Panc1 (cell line): ENCODE data around the gene S100A7. TPM values are rescaled to one million over a fixed set of nuclear protein-coding genes. Genes with fewer than 3 reads are reported as not detected.
"Not testable (repeated sequence)": the region's sequence is repeated elsewhere in the genome, so short reads cannot be mapped to it uniquely, and the experiment has no call there.

ENCODE experiments used
- ATAC-seq: fragments of 200-7000 bp; cut with Tn5 transposase; 2 replicates; pipeline ENCODE4 v1.9.1; 2020; ENCODE audit warnings: mild to moderate bottlenecking, moderate library complexity
- BruUV-seq: library from RNA; stranded (reverse); fragments of 400-500 nt; replicated peaks from 2 replicates; lab custom pipeline; 2021; lab: Mats Ljungman, UMichigan
- CTCF ChIA-PET: fragments of 300-600 bp; sonication (Branson Sonifier 250); formaldehyde crosslinking; loops from one replicate; lab custom pipeline; 2022; ENCODE audit warnings: antibody characterized with exemption; lab: Charles Lee
- POLR2A ChIA-PET: fragments of 300-600 bp; sonication (Branson Sonifier 250); formaldehyde crosslinking; loops from one replicate; lab custom pipeline; 2022; ENCODE audit warnings: antibody characterized with exemption; lab: Charles Lee
- DNase-seq: peaks from one replicate; pipeline ENCODE4 v3.0.0-alpha.2; 2010; ENCODE audit warnings: low read depth, low spot score
- H3K27ac ChIP-seq: 2 replicates; pipeline ENCODE4 v1.5.1; 2011; ENCODE audit warnings: mild to moderate bottlenecking, low read length, inconsistent platforms
- H3K27me3 ChIP-seq: fragments of 200-500 bp; sonication (Bioruptor generic); 2 replicates; pipeline ENCODE4 v1.6.0; 2014; ENCODE audit warnings: low read length, inconsistent platforms; ENCODE audit not compliant: control insufficient read depth, insufficient read depth
- H3K36me3 ChIP-seq: fragments of 200-500 bp; sonication (Bioruptor generic); 2 replicates; pipeline ENCODE4 v1.5.1; 2014; ENCODE audit warnings: inconsistent platforms, mild to moderate bottlenecking, low read length, moderate library complexity; ENCODE audit not compliant: control insufficient read depth, insufficient read depth
- H3K4me1 ChIP-seq: 2 replicates; pipeline ENCODE4 v1.5.1; 2011; ENCODE audit warnings: inconsistent platforms, mild to moderate bottlenecking, low read length, moderate library complexity; ENCODE audit not compliant: control insufficient read depth, insufficient read depth
- H3K4me3 ChIP-seq, 2 experiments: 2 replicates each; pipeline ENCODE4 v1.5.1; 2011 to 2012; ENCODE audit warnings: low read depth in 2 of 2, low read length in 2 of 2, mild to moderate bottlenecking in 2 of 2, inconsistent platforms in 1 of 2, moderate library complexity in 1 of 2
- H3K9me3 ChIP-seq: fragments of 200-500 bp; sonication (Bioruptor generic); 2 replicates; pipeline ENCODE4 v1.5.1; 2014; ENCODE audit warnings: low read depth, mild to moderate bottlenecking, inconsistent platforms, low read length, moderate library complexity; ENCODE audit not compliant: control insufficient read depth, insufficient read depth
- POLR2AphosphoS5 ChIP-seq: IDR thresholded peaks from 2 replicates; pipeline ENCODE4 v1.6.1; 2012; ENCODE audit warnings: mild to moderate bottlenecking, low read depth, low read length, moderate library complexity
- SIN3A ChIP-seq: IDR thresholded peaks from 2 replicates; pipeline ENCODE4 v1.6.1; 2012; ENCODE audit warnings: low read depth, mild to moderate bottlenecking, low read length, moderate library complexity, borderline replicate concordance; ENCODE audit not compliant: insufficient read depth
- TCF7L2 ChIP-seq: IDR thresholded peaks from 2 replicates; pipeline ENCODE4 v1.6.1; 2011; ENCODE audit warnings: mild to moderate bottlenecking, low read depth, low read length, inconsistent platforms
- in situ Hi-C: cut with HindIII; loops from 2 replicates; pipeline ENCODE4 v1.10.0; 2016; ENCODE audit warnings: low sequenced_read_pairs, low pct_unique_long_range_greater_than_20kb
- intact Hi-C: fragments of 100-400 bp; cut with micrococcal nuclease; formaldehyde crosslinking; loops from one replicate; pipeline ENCODE4 v1.10.0; 2022; ENCODE audit not compliant: unreplicated experiment
- total RNA-seq: library from RNA; stranded (reverse); gene quantifications from one replicate; pipeline ENCODE4 v1.2.1, GENCODE V29; 2021; ENCODE audit not compliant: unreplicated experiment
- TF ChIP-seq, protein P1 (sequence below): fragments of 450-650 bp; IDR thresholded peaks from 2 replicates; pipeline ENCODE4 v1.5.1; 2017; ENCODE audit warnings: mild to moderate bottlenecking
- TF ChIP-seq, protein P2 (sequence below), 2 experiments: IDR thresholded peaks; 2 replicates each; pipeline ENCODE4 v1.6.1; 2011 to 2012; ENCODE audit warnings: low read depth in 2 of 2, control low read depth in 1 of 2, low read length in 1 of 2, mild to moderate bottlenecking in 1 of 2, moderate library complexity in 1 of 2; ENCODE audit not compliant: insufficient read depth in 1 of 2

The S100A7 gene
- total RNA-seq, 1 experiment from 2014 or later: not detected

- in situ Hi-C loops: no loop called here
- Histone ChIP-seq H3K36me3 (no peaks in the 10 kb centered on the region), H3K27me3 (no peaks in the 10 kb centered on the region), H3K4me3 (no peak overlapping the region), H3K4me1 (no peaks in the 10 kb centered on the region), H3K27ac (no peak overlapping the region), H3K9me3 (no peaks in the 10 kb centered on the region)
- ChIA-PET CTCF (no interaction called here), POLR2A (no interaction called here)
- no TSS peak for BruUV-seq
- TF ChIP-seq SIN3A (no peak), POLR2AphosphoS5 (no peak), TCF7L2 (no peak)
- TF ChIP-seq, protein P1, sequence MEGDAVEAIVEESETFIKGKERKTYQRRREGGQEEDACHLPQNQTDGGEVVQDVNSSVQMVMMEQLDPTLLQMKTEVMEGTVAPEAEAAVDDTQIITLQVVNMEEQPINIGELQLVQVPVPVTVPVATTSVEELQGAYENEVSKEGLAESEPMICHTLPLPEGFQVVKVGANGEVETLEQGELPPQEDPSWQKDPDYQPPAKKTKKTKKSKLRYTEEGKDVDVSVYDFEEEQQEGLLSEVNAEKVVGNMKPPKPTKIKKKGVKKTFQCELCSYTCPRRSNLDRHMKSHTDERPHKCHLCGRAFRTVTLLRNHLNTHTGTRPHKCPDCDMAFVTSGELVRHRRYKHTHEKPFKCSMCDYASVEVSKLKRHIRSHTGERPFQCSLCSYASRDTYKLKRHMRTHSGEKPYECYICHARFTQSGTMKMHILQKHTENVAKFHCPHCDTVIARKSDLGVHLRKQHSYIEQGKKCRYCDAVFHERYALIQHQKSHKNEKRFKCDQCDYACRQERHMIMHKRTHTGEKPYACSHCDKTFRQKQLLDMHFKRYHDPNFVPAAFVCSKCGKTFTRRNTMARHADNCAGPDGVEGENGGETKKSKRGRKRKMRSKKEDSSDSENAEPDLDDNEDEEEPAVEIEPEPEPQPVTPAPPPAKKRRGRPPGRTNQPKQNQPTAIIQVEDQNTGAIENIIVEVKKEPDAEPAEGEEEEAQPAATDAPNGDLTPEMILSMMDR: no peak
- TF ChIP-seq, protein P2, sequence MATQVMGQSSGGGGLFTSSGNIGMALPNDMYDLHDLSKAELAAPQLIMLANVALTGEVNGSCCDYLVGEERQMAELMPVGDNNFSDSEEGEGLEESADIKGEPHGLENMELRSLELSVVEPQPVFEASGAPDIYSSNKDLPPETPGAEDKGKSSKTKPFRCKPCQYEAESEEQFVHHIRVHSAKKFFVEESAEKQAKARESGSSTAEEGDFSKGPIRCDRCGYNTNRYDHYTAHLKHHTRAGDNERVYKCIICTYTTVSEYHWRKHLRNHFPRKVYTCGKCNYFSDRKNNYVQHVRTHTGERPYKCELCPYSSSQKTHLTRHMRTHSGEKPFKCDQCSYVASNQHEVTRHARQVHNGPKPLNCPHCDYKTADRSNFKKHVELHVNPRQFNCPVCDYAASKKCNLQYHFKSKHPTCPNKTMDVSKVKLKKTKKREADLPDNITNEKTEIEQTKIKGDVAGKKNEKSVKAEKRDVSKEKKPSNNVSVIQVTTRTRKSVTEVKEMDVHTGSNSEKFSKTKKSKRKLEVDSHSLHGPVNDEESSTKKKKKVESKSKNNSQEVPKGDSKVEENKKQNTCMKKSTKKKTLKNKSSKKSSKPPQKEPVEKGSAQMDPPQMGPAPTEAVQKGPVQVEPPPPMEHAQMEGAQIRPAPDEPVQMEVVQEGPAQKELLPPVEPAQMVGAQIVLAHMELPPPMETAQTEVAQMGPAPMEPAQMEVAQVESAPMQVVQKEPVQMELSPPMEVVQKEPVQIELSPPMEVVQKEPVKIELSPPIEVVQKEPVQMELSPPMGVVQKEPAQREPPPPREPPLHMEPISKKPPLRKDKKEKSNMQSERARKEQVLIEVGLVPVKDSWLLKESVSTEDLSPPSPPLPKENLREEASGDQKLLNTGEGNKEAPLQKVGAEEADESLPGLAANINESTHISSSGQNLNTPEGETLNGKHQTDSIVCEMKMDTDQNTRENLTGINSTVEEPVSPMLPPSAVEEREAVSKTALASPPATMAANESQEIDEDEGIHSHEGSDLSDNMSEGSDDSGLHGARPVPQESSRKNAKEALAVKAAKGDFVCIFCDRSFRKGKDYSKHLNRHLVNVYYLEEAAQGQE (IDR thresholded peaks at IDR 0.05; ENCODE audit: insufficient read depth in 1 of 2, low read depth in 2 of 2, low read length in 1 of 2): no peak
- DNase-seq: no peak
- no peak for ATAC-seq
- intact Hi-C loops: no loop called here
These were observed 4.1 kb downstream of the S100A7 start for GRCh38 chr1:153456396-153456795.

- intact Hi-C loops, BruUV-seq, H3K9me3 ChIP-seq, DNase-seq, POLR2A ChIA-PET, CTCF ChIA-PET, H3K4me1 ChIP-seq, in situ Hi-C loops, H3K27ac ChIP-seq, ATAC-seq, H3K27me3 ChIP-seq, H3K4me3 ChIP-seq, H3K36me3 ChIP-seq: not testable (repeated sequence)
These were observed 11.6 kb downstream of the S100A7 start for GRCh38 chr1:153448851-153449250.

- ChIA-PET CTCF (no interaction called here), POLR2A (no interaction called here)
- Histone ChIP-seq H3K27ac (no peak overlapping the region), H3K36me3 (no peaks in the 10 kb centered on the region), H3K4me3 (no peak overlapping the region), H3K4me1 (peaks cover 5% of the 10 kb centered on the region; the same call in 1 of the 2 replicates), H3K27me3 (peaks cover 2% of the 10 kb centered on the region), H3K9me3 (no peaks in the 10 kb centered on the region)
- peak; percentile 85 for DNase-seq
- ATAC-seq: peak; percentile 89
- no TSS peak for BruUV-seq
- TF ChIP-seq, protein P2 (IDR thresholded peaks at IDR 0.05; ENCODE audit: insufficient read depth in 1 of 2, low read depth in 2 of 2, low read length in 1 of 2): no peak
- TF ChIP-seq SIN3A (no peak), POLR2AphosphoS5 (no peak), TCF7L2 (no peak)
- TF ChIP-seq, protein P1: no peak
- intact Hi-C loops (no loop called here), in situ Hi-C loops (no loop called here)
These were observed 12.8 kb downstream of the S100A7 start for GRCh38 chr1:153447498-153448170.
